ENCODE data around the gene PFDN4.
"Not testable (repeated sequence)": the region's sequence is repeated elsewhere in the genome, so short reads cannot be mapped to it uniquely, and the experiment has no call there.

Gene PFDN4

GRCh38 chr20:54204063-54204462 lies 3.8 kb upstream of the PFDN4 start:
- DNase-seq: no peak

GRCh38 chr20:54204481-54204880 lies 3.4 kb upstream of the PFDN4 start:
- DNase-seq: no peak

- DNase-seq: no peak
Observed at GRCh38 chr20:54205450-54205849, 2.4 kb upstream of the PFDN4 start.

- DNase-seq: no peak
Observed at GRCh38 chr20:54207053-54207742, 689 bp upstream of the PFDN4 start.

GRCh38 chr20:54208548-54209176 lies 775 bp downstream of the PFDN4 start:
- DNase-seq: no peak

DNA sequence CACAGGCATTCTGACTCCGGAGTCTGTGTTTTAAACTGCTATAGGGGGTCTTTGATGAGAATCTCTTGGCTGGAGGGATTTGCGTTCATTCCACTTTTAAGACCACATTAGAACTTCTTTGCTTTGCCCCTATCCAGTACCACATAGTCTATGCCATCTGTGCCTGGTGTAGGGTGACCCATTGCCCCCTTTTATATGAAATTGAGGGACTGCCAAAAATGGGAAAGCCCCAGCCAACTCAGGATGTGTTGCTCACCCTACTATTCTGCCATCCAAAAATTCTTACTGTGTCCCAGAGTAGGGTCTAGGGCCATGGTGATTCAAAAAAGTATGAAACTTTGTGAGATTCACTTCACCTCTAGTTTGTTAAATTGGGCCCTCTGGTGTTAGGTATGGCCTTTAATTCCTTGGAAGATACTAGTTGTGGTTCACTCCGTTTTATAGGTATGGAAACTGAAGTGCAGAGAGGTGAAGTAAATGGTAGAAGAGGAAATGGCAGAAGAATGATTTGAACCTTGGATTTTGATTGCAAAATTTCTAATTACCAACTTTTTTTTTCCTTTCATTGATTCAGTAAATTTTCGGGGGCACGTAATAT lies 1.4 kb downstream of the PFDN4 start:
- no peak for DNase-seq

DNA sequence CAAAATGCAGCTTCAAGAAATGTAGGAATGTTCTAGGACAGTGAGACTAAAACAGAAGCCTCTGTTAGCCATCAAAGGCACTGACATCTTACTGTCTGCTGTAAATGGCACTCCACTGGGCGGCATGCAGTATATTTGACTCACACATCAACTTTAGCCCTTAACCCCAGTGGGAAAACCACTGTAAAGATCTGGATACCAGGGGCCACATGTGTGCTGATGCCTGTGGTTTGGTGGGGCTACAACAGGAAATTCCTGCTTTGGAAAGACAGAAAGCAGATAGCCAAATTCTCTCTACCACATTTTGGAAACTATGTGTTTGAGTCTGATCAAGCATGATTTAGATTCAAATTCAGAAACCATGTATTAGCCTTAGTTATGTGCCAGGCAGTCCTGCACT lies 4.3 kb downstream of the PFDN4 start:
- no peak for DNase-seq

GRCh38 chr20:54212871-54213270 lies 5.0 kb downstream of the PFDN4 start:
- no peak for DNase-seq

GRCh38 chr20:54214566-54214965 lies 6.7 kb downstream of the PFDN4 start:
- no peak for DNase-seq

GRCh38 chr20:54215157-54215789 lies 7.4 kb downstream of the PFDN4 start:
- no peak for DNase-seq

- DNase-seq: no peak
Observed at GRCh38 chr20:54217762-54218161, 9.9 kb downstream of the PFDN4 start.

GRCh38 chr20:54218470-54218869 lies 10.6 kb downstream of the PFDN4 start:
- no peak for DNase-seq

GRCh38 chr20:54219751-54220426 lies 12.0 kb downstream of the PFDN4 start:
- no peak for DNase-seq

DNA sequence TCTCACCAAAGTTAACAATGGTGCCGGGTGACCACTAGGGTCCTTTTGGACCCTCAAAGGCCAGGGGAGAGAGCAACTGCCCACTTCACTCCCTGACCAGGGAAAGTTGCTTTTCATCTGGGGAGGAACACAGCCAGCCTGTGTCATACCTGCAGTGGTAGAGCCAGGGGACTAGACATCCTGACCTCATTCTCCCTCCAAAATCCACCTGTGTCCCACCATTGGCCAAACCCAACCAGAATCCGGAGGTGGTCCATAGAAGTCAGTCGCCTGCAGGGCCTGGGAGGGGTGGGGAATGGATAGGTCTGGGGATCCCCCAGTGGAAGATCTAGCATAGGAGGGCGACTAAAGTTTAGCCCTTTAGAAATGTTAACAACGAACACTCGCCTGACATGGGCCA lies 12.8 kb downstream of the PFDN4 start:
- DNase-seq: no peak

DNA sequence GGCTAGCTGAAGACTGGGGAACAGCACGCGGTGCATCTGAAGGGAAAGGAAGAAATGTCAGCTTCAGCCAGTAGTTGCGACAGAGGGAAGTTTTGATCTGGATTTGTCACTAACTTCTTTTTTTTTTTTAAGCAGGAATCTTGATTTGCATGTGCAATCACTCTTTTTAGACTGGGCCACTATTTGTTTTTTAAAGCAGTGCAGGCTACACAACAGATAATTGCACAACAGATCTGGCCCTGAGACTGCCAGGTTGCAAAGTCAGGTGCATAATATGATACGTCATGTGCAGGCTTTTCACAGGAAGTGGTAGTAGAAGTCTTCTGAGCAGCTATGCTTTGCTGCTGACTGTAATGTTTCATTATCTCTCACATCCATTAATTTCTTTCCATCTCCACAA lies 13.5 kb downstream of the PFDN4 start:
- DNase-seq: no peak

GRCh38 chr20:54221996-54222890 lies 14.4 kb downstream of the PFDN4 start:
- DNase-seq: no peak

- no peak for DNase-seq
Observed at GRCh38 chr20:54223285-54223684, 15.4 kb downstream of the PFDN4 start.

DNA sequence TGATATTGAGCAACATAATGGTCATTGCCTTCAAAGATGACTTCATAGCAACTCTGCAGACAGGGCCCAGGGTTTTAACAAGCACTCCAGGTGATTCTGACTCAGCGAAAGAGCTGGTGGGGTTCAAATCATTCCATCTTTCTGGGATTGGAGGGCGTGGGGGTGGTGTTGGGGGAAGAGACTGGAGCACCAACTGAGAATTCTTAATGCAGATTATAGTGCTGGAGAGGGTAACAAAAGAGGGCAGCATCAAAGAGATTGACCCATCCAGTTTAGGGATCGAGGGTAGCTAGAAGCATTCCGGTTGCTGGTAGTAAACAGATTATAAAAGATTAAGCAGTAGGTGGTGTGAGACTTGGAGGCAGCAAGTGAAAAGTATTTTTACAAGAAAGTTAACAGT lies 15.9 kb downstream of the PFDN4 start:
- DNase-seq: no peak

DNA sequence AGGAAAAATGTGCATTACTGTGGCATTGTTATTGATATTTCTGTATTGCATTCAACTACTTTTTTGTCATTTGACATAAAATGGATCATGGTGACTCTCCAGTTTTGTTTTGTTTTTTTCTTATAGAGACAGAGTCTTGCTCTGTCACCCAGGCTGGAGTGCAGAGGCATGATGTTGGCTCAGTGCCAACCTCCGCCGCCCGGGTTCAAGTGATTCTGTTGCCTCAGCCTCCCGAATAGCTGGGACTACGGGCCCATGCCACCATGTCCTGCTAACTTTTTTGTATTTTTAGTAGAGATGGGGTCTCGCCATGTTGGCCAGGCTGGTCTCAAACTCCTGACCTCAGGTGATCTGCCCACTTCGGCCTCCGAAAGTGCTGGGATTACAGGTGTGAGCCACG lies 16.8 kb downstream of the PFDN4 start:
- not testable (repeated sequence) for DNase-seq

GRCh38 chr20:54227241-54227640 lies 19.4 kb downstream of the PFDN4 start:
- DNase-seq: no peak

DNA sequence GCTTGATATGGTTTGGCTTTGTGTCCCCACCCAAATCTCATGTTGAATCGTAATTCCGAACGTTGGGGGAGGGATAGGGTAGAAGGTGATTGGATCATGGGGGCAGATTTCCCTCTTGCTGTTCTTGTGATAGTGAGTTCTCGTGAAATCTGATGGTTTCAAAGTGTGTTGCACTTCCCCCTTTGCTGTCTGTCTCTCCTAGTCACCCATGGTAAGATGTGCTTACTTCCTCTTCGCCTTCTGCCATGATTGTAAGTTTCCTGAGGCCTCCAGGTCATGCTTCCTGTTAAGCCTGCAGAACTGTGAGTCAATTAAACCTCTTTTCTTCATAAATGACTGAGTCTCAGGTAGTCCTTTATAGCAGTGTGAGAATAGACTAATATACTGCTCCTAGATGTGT lies 19.9 kb downstream of the PFDN4 start:
- no peak for DNase-seq

DNA sequence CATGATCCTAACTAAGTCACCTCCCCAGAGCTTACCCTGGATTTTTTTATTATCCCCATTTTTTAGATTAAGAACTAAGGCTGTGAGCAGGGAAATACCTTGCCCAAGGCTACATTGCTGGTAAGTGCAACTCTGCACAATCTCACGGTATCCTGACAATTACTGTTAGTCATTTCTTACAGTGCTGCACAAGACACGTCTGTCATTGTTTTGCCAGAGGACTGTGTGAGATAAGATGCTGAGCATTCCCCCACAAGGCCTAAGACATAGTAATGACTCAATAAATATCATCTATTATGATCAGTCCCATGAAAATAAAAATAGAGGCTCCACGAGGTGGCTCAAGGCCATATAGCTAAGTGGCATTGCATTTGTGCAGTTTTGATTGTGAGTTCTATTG lies 21.0 kb downstream of the PFDN4 start:
- DNase-seq: no peak
